ENCODE data around the gene LDHB.

- no peak for TF ChIP-seq CTCF (IDR thresholded peaks at IDR 0.05)
- TF ChIP-seq HDAC2 (IDR thresholded peaks at IDR 0.05) = no peak
- TF ChIP-seq HMGXB4 (CRISPR knock-in tag; IDR thresholded peaks at IDR 0.05; ENCODE audit: borderline replicate concordance) = no peak
- no peak for TF ChIP-seq MAFK (IDR thresholded peaks at IDR 0.05; ENCODE audit: partially characterized antibody)
- no peak for TF ChIP-seq ZSCAN20 (CRISPR knock-in tag; IDR thresholded peaks at IDR 0.05)
- no peak for TF ChIP-seq RAD21 (conservative IDR thresholded peaks at IDR 0.05 in 1 of 2, IDR thresholded peaks at IDR 0.05 in 1 of 2)
- TF ChIP-seq ELK1 (IDR thresholded peaks at IDR 0.05; ENCODE audit: low read depth, low read length) = no peak
- no peak for TF ChIP-seq CHD2 (IDR thresholded peaks at IDR 0.05; ENCODE audit: low read length, partially characterized antibody)
- no peak; a peak in 1 of 5 replicates for TF ChIP-seq JUN (IDR thresholded peaks at IDR 0.05)
- TF ChIP-seq ESRRA (IDR thresholded peaks at IDR 0.05; ENCODE audit: borderline replicate concordance, low read length) = no peak
- no peak for TF ChIP-seq FOSB (CRISPR knock-in tag; IDR thresholded peaks at IDR 0.05)
- no peak for TF ChIP-seq USF2 (IDR thresholded peaks at IDR 0.05)
- 0 out of 2 replicates have a peak, but pooled peaks have one; percentile 2 for TF ChIP-seq KDM5A (IDR thresholded peaks at IDR 0.05)
- no peak for TF ChIP-seq CEBPB (IDR thresholded peaks at IDR 0.05)
These were observed 727 bp downstream of the LDHB start for GRCh38 chr12:21656905-21657325.

All from A549 (cell line).